Neural cell (in vitro differentiated cells): Measurements from ENCODE around the gene TXNL4B. TPM values are rescaled to one million over a fixed set of nuclear protein-coding genes. Genes with fewer than 3 reads are reported as not detected.

ENCODE experiments used
- H2AFZ ChIP-seq: fragments of 200-600, 300-800 bp; sonication (generic), shearing (Covaris generic); 2 replicates; pipeline ENCODE4 v1.6.0; 2014; ENCODE audit warnings: low read depth, mild to moderate bottlenecking, antibody characterized with exemption, low read length, moderate library complexity
- H3F3A ChIP-seq: fragments of 200-600 bp; shearing (Covaris generic); 2 replicates; pipeline ENCODE4 v1.6.1; 2016; ENCODE audit warnings: mild to moderate bottlenecking, moderate library complexity, mixed read lengths, antibody characterized with exemption, low read length; ENCODE audit not compliant: insufficient read depth, poor library complexity, severe bottlenecking
- H3K27ac ChIP-seq: fragments of 200-600, 300-800 bp; sonication (generic), shearing (Covaris generic); 2 replicates; pipeline ENCODE4 v1.5.1; 2014; ENCODE audit warnings: mild to moderate bottlenecking, low read length, moderate library complexity
- H3K27me3 ChIP-seq: fragments of 300-800, 200-600 bp; sonication (generic), shearing (Covaris generic); 2 replicates; pipeline ENCODE4 v1.6.0; 2014; ENCODE audit warnings: mild to moderate bottlenecking, low read depth, low read length, moderate library complexity; ENCODE audit not compliant: insufficient read depth
- H3K36me3 ChIP-seq: fragments of 300-800, 200-600 bp; sonication (generic), shearing (Covaris generic); 2 replicates; pipeline ENCODE4 v1.5.1; 2014; ENCODE audit warnings: mild to moderate bottlenecking, antibody characterized with exemption, low read length, moderate library complexity; ENCODE audit not compliant: insufficient read depth
- H3K4me2 ChIP-seq: fragments of 300-800, 200-600 bp; sonication (generic), shearing (Covaris generic); 2 replicates; pipeline ENCODE4 v1.6.0; 2014; ENCODE audit warnings: mild to moderate bottlenecking, low read length
- H3K4me3 ChIP-seq: fragments of 300-800, 200-600 bp; sonication (generic), shearing (Covaris generic); 2 replicates; pipeline ENCODE4 v1.5.1; 2014; ENCODE audit warnings: mild to moderate bottlenecking, low read length, moderate library complexity
- H3K79me2 ChIP-seq: fragments of 200-600 bp; shearing (Covaris generic); replicated peaks from 2 replicates; pipeline ENCODE4 v1.6.0; 2014; ENCODE audit warnings: mild to moderate bottlenecking, low read length, moderate library complexity; ENCODE audit not compliant: insufficient read depth
- H3K9ac ChIP-seq: fragments of 300-800, 200-600 bp; sonication (generic), shearing (Covaris generic); 2 replicates; pipeline ENCODE4 v1.6.1; 2016; ENCODE audit warnings: mild to moderate bottlenecking, low read length, mixed read lengths
- H3K9me2 ChIP-seq: fragments of 200-600 bp; shearing (Covaris generic); 2 replicates; pipeline ENCODE4 v1.6.1; 2016; ENCODE audit warnings: mild to moderate bottlenecking, low read length, mixed read lengths; ENCODE audit not compliant: insufficient read depth
- H3K9me3 ChIP-seq: fragments of 200-600, 300-800 bp; sonication (generic), shearing (Covaris generic); 2 replicates; pipeline ENCODE4 v1.6.1; 2016; ENCODE audit warnings: mild to moderate bottlenecking, mixed run types, low read length, moderate library complexity, mixed read lengths
- H4K20me1 ChIP-seq: fragments of 200-600 bp; shearing (Covaris generic); 2 replicates; pipeline ENCODE4 v1.6.1; 2016; ENCODE audit warnings: mild to moderate bottlenecking, mixed run types; ENCODE audit not compliant: insufficient read depth
- CTCF ChIP-seq: fragments of 450-650 bp; IDR thresholded peaks from 2 replicates; pipeline ENCODE4 v1.5.1; 2014; ENCODE audit warnings: antibody characterized with exemption, mild to moderate bottlenecking, moderate library complexity; ENCODE audit not compliant: poor library complexity, severe bottlenecking
- EP300 ChIP-seq: fragments of 450-650 bp; conservative IDR thresholded peaks from 2 replicates; pipeline ENCODE4 v1.6.1; 2014; ENCODE audit warnings: antibody characterized with exemption, mild to moderate bottlenecking, moderate library complexity; ENCODE audit not compliant: poor library complexity, severe bottlenecking
- EZH2 ChIP-seq: fragments of 200-600, 300-800 bp; shearing (Covaris generic), sonication (generic); IDR thresholded peaks from 2 replicates; pipeline ENCODE4 v1.6.1; 2014; ENCODE audit warnings: antibody characterized with exemption, low read length, borderline replicate concordance, mild to moderate bottlenecking; ENCODE audit not compliant: insufficient read depth, poor library complexity, severe bottlenecking
- MXI1 ChIP-seq: fragments of 450-650 bp; conservative IDR thresholded peaks from 2 replicates; pipeline ENCODE4 v1.6.1; 2014; ENCODE audit warnings: antibody characterized with exemption, mild to moderate bottlenecking; ENCODE audit not compliant: poor library complexity, severe bottlenecking
- POLR2AphosphoS5 ChIP-seq: IDR thresholded peaks from 2 replicates; pipeline ENCODE4 v1.6.1; 2012
- RAD21 ChIP-seq: fragments of 450-650 bp; conservative IDR thresholded peaks from 2 replicates; pipeline ENCODE4 v1.6.1; 2014; ENCODE audit warnings: antibody characterized with exemption, mild to moderate bottlenecking, moderate library complexity
- REST ChIP-seq: IDR thresholded peaks from 2 replicates; pipeline ENCODE4 v1.6.1; 2012; ENCODE audit warnings: borderline replicate concordance
- SMC3 ChIP-seq: fragments of 450-650 bp; conservative IDR thresholded peaks from 2 replicates; pipeline ENCODE4 v1.6.1; 2014; ENCODE audit warnings: antibody characterized with exemption, mild to moderate bottlenecking, moderate library complexity; ENCODE audit not compliant: poor library complexity
- TAF1 ChIP-seq: IDR thresholded peaks from 2 replicates; pipeline ENCODE4 v1.6.1; 2012; ENCODE audit warnings: low read depth
- polyA plus RNA-seq: library from polyadenylated mRNA; depleted of rRNA; stranded (reverse); fragments of >200 nt; gene quantifications from 2 replicates; pipeline ENCODE4 v1.2.3, GENCODE V29; 2014

Gene TXNL4B
- polyA plus RNA-seq, 1 donor from 2014 or later = 26.2 TPM

GRCh38 chr16:72110662-72111615 is 17.5 kb upstream of the TXNL4B start:
- Histone ChIP-seq H3K79me2 (no peaks in the 10 kb centered on the region), H3K9me3 (no peaks in the 10 kb centered on the region), H3K9me2 (no peaks in the 10 kb centered on the region), H3K4me3 (no peak overlapping the region), H3K4me2 (no peak overlapping the region), H3K36me3 (peaks cover 7% of the 10 kb centered on the region), H3K27me3 (no peaks in the 10 kb centered on the region), H4K20me1 (no peaks in the 10 kb centered on the region), H3F3A (no peaks in the 10 kb centered on the region), H3K27ac (no peak overlapping the region), H2AFZ (no peak overlapping the region), H3K9ac (no peak overlapping the region)
- TF ChIP-seq SMC3 (no peak), TAF1 (no peak), CTCF (no peak), EP300 (no peak), EZH2 (no peak), RAD21 (no peak), MXI1 (no peak), REST (no peak), POLR2AphosphoS5 (no peak)

DNA sequence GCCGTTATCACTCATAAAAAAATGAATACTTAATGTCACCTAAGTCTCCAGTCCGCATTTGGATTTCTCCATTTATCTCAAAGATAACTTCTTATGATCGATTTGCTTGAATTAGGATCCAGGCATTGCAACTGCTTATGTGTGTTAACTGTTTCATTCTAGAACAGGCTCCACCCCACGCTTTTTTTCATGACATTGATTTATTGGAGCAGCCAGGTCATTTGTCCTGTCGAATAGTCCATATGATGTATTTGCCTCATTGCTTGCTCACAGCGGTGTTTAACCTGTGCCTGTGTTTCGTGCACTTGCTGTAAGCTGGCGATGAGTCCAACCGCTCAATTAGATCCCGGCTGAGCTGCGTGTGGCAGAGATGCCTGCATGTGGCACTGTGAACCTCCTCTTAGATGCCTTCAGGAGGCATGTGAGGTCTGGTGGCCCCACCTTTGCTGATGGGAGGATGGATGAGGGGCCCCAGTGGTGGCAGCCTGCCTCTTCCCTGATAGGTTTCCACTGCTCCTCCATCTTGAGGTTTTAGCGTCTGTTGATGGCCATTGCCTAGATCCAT is 16.6 kb upstream of the TXNL4B start:
- Histone ChIP-seq H3K4me3 (no peak overlapping the region), H3F3A (no peaks in the 10 kb centered on the region), H3K79me2 (no peaks in the 10 kb centered on the region), H3K9me3 (no peaks in the 10 kb centered on the region), H3K9me2 (no peaks in the 10 kb centered on the region), H3K4me2 (no peak overlapping the region), H4K20me1 (no peaks in the 10 kb centered on the region), H2AFZ (no peak overlapping the region), H3K36me3 (peaks cover 7% of the 10 kb centered on the region), H3K27ac (no peak overlapping the region), H3K9ac (no peak overlapping the region), H3K27me3 (no peaks in the 10 kb centered on the region)
- TF ChIP-seq EZH2 (no peak), RAD21 (no peak), TAF1 (no peak), EP300 (no peak), SMC3 (no peak), MXI1 (no peak), REST (no peak)
